ENCODE results near the gene MAST1. TPM values are rescaled to one million over a fixed set of nuclear protein-coding genes. Genes with fewer than 3 reads are reported as not detected.
A peak's percentile ranks its signal among the peaks of the same experiment; 100 is the strongest.

Gene MAST1
- total and polyA plus RNA-seq, 12 donors: 0.72 to 29.6 (median 3.2) TPM

DNA sequence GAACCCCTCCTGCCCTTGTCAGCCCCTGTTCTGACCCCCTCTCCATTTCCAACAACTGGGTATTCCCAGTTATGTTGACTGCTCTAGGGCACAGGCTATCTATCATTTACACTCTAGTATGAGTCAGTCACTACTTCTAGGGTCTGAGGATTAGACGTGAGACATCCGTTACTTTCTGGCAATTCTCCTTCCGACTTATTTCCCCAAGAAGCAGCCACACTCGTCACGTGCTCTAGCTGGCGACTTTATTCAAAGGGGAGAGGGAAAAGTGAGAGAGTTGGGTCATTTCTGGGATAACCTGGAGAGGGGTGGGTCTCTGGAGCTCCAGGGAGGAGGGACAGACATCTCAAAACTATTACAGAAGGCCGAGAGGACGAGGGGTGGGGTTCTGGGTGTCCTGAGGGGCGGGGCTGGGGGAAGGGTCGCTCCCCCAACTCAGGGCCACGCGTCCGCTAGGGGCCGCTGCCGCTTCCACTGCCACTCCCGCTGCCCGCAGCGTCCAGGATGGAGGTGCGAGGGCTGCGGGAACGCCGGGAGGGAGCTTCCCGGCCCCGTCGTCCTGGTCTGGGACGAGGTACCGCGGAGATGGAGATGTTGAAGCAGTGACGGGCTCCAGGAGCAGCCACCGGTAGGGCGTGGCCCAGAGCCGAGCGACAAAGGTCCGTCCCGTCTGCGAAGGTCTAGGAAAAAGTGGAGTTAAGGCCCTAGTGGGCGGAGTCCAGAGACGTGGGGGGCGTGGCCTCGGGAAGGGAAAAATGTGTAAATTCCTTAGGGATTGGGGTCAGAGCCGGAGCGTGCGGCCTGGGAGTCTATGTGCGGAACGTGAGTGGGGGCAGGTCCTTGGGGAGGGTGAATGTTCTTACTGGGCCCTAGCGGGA is 12.8 kb upstream of the MAST1 start:
- Histone ChIP-seq H3K9me3 (replicated peaks in 1 of 3) (no peaks in the 10 kb centered on the region), H3K4me1 (replicated peaks in 1 of 2) (peaks cover 0 to 5% of the 10 kb centered on the region in 2 donors), H3K27me3 (peaks cover 9% of the 10 kb centered on the region), H3K27ac (no peak overlapping the region), H3K36me3 (replicated peaks in 1 of 2) (no peaks in the 10 kb centered on the region), H3K4me3 (no peak overlapping the region)
- no peak for TF ChIP-seq POLR2A (IDR thresholded peaks at IDR 0.05)
- TF ChIP-seq, protein P1, sequence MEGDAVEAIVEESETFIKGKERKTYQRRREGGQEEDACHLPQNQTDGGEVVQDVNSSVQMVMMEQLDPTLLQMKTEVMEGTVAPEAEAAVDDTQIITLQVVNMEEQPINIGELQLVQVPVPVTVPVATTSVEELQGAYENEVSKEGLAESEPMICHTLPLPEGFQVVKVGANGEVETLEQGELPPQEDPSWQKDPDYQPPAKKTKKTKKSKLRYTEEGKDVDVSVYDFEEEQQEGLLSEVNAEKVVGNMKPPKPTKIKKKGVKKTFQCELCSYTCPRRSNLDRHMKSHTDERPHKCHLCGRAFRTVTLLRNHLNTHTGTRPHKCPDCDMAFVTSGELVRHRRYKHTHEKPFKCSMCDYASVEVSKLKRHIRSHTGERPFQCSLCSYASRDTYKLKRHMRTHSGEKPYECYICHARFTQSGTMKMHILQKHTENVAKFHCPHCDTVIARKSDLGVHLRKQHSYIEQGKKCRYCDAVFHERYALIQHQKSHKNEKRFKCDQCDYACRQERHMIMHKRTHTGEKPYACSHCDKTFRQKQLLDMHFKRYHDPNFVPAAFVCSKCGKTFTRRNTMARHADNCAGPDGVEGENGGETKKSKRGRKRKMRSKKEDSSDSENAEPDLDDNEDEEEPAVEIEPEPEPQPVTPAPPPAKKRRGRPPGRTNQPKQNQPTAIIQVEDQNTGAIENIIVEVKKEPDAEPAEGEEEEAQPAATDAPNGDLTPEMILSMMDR (IDR thresholded peaks at IDR 0.05): peak in 3 of 6 experiments; percentile 4 to 27 (median 8)
- no peak for DNase-seq
- intact Hi-C loops (cut with DNase I): no loop called here
- WGBS, 4 donors: 7 to 9% (median 7%) methylated on average over 34 to 46 of the region's 46 CpGs

- H3K36me3 ChIP-seq (replicated peaks in 1 of 2): no peaks in the 10 kb centered on the region
- H3K4me3 ChIP-seq: no peak overlapping the region
- H3K27me3 ChIP-seq: peaks cover 21% of the 10 kb centered on the region
- no peak overlapping the region for H3K27ac ChIP-seq
- intact Hi-C loops (cut with DNase I): no loop called here
- DNase-seq: peak in 2 of 7 donors; percentile 32 to 79
- 4 to 11% (median 7%) methylated on average over 5 to 23 of the region's 23 CpGs for WGBS, 4 donors
- TF ChIP-seq, protein P1 (IDR thresholded peaks at IDR 0.05): no peak
- TF ChIP-seq POLR2A (IDR thresholded peaks at IDR 0.05): no peak
- peaks cover 0 to 11% of the 10 kb centered on the region in 2 donors for H3K4me1 ChIP-seq (replicated peaks in 1 of 2)
- no peaks in the 10 kb centered on the region for H3K9me3 ChIP-seq (replicated peaks in 1 of 3)
Measured at GRCh38 chr19:12828494-12828893, 9.8 kb upstream of the MAST1 start.

GRCh38 chr19:12833418-12833737 is 4.9 kb upstream of the MAST1 start:
- Histone ChIP-seq H3K9me3 (replicated peaks in 1 of 3) (no peaks in the 10 kb centered on the region), H3K4me3 (peak overlapping the region in 1 of 4 donors; percentile 48), H3K27ac (peak overlapping the region in 1 of 5 donors; percentile 34), H3K4me1 (replicated peaks in 1 of 2) (peaks cover 3 to 14% of the 10 kb centered on the region in 2 donors), H3K27me3 (peaks cover 42% of the 10 kb centered on the region), H3K36me3 (replicated peaks in 1 of 2) (no peaks in the 10 kb centered on the region)
- no peak for DNase-seq
- TF ChIP-seq POLR2A (IDR thresholded peaks at IDR 0.05): no peak
- TF ChIP-seq, protein P1 (IDR thresholded peaks at IDR 0.05): no peak
- intact Hi-C loops (cut with DNase I): no loop called here
- WGBS, 4 donors: 0 to 2% (median 1%) methylated on average over 1 to 5 of the region's 5 CpGs

DNA sequence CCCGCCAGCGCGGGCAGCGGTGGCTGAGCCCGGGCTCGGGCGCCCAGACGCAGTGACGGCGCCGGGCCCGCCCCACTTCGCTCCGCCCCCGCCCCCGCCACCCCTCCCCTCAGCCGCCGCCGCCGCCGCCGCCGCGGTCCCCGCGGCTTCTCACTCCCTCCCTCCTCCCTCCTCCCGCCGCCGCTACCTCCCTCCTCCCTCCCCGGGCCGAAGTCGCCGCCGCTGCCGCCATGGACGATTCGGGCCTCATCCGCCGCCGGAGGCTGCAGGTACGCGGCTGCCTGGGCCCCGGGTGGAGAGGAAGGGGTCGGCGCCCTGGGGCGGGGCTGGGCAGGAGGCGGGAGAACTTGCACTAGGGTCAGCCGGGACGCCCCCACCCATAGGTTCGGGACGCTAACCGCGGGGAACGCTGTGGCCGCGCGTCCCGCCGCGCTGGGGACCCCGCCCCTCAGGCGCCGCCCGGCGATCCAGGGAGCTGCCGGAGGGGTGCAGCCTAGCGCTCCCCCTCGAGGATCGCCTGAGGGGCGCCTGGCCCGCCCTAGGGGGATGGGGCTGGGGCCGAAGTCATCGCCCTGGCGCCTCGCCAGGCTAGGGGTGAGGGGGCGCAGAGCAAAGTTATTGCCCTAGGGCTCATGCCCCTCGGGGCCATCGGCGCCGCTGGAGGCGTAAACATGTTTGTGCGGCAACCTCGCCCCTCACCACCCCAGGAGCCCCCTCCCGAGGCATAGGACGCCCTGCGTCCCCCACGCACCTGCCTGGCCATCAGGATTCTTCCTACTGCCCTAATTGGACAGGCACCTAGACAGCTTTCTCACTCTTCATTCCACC is 4.4 kb upstream of the MAST1 start:
- H3K4me1 ChIP-seq (replicated peaks in 1 of 2): peaks cover 3 to 12% of the 10 kb centered on the region in 2 donors
- H3K9me3 ChIP-seq (replicated peaks in 1 of 3): no peaks in the 10 kb centered on the region
- no peaks in the 10 kb centered on the region for H3K36me3 ChIP-seq (replicated peaks in 1 of 2)
- DNase-seq: peak in 2 of 7 donors; percentile 18 to 35
- H3K27ac ChIP-seq: peak overlapping the region in 1 of 5 donors; percentile 29
- 1 to 3% (median 2%) methylated on average over 9 to 80 of the region's 87 CpGs for WGBS, 4 donors
- peaks cover 47% of the 10 kb centered on the region for H3K27me3 ChIP-seq
- intact Hi-C loops (cut with DNase I): no loop called here
- H3K4me3 ChIP-seq: peak overlapping the region in 1 of 4 donors; percentile 48
- TF ChIP-seq, protein P1 (IDR thresholded peaks at IDR 0.05): no peak
- TF ChIP-seq POLR2A (IDR thresholded peaks at IDR 0.05): no peak

All from adrenal gland (tissue), 12 donors.